Vagina (tissue), 2 donors: ENCODE data around the gene CLTRN. TPM values are rescaled to one million over a fixed set of nuclear protein-coding genes. Genes with fewer than 3 reads are reported as not detected.

Source experiments
- DNase-seq, 2 donors: peaks; one replicate each; pipeline ENCODE4 v3.0.0-alpha.2; 2017; ENCODE audit errors: extremely low spot score in 2 of 2
- H3K27ac ChIP-seq: fragments of 200-600 bp; sonication (generic); one replicate; pipeline ENCODE4 v1.5.1; 2019
- H3K27me3 ChIP-seq: fragments of 200-600 bp; sonication (generic); one replicate; pipeline ENCODE4 v1.5.1; 2019
- H3K36me3 ChIP-seq, 2 donors: fragments of 200-600 bp; sonication (generic); one replicate each; pipeline ENCODE4 v1.5.1; 2017 to 2019
- H3K4me1 ChIP-seq: fragments of 200-600 bp; sonication (generic); one replicate; pipeline ENCODE4 v1.5.1; 2019
- H3K4me3 ChIP-seq, 2 donors: fragments of 200-600 bp; sonication (generic); 1 replicate in 1 of 2; 2 replicates in 1 of 2; pipeline ENCODE4 v1.5.1; 2016 to 2019
- H3K9me3 ChIP-seq: fragments of 200-600 bp; sonication (generic); one replicate; pipeline ENCODE4 v1.5.1; 2019
- CTCF ChIP-seq, 3 experiments: fragments of 450-650 bp in 2 of 3; fragments of 200-600 bp in 1 of 3; sonication (generic) in 1 of 3; IDR thresholded peaks; one replicate each; pipeline ENCODE4 v1.5.1; 2017 to 2019; ENCODE audit warnings: antibody characterized with exemption in 3 of 3, mild to moderate bottlenecking in 2 of 3, moderate library complexity in 2 of 3
- POLR2A ChIP-seq, 2 donors: fragments of 450-650 bp; IDR thresholded peaks; one replicate each; pipeline ENCODE4 v1.6.1; 2017; ENCODE audit warnings: antibody characterized with exemption in 2 of 2, mild to moderate bottlenecking in 2 of 2, moderate library complexity in 2 of 2
- POLR2AphosphoS5 ChIP-seq, 2 donors: sonication (generic); formaldehyde crosslinking; IDR thresholded peaks; one replicate each; pipeline ENCODE4 v1.9.0; 2017; ENCODE audit warnings: antibody characterized with exemption in 2 of 2, mild to moderate bottlenecking in 2 of 2, low read depth in 1 of 2; ENCODE audit not compliant: insufficient read depth in 1 of 2
- intact Hi-C: fragments of 100-400 bp; cut with DNase I; formaldehyde crosslinking; loops from one replicate; pipeline ENCODE4 v1.15.1; 2023
- total RNA-seq: library from RNA; depleted of rRNA; stranded (reverse); fragments of >200 nt; gene quantifications from one replicate; pipeline ENCODE4 v1.2.3, GENCODE V29; 2016

Gene CLTRN
- total RNA-seq, 1 donor from 2014 or later, result not detected

DNA sequence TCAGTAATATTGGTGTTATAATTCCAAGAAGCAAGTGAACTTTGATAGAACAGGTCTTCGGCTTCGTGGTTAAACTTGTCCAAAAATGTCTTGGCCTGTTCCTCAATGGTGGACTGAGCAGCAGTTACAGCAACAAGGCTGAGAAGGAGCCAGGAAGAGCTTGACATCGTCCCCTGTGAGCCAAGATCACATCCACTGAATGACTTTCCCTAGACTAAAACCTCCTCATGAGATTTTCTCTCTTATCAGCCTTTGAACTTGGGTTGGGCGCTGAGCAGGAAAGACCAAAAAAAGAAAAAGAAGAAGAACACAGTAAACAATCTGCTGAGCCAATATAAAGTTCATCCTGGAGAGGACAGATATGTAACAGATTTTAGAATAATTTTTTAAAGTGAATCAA lies 63.9 kb downstream of the CLTRN start, which contains the start of gene ACE2:
TSS of gene ACE2 (minus strand) at position 216 of the 400 bp plus-strand sequence. CDS start at position 167, 49 bp downstream.
- no peaks in the 10 kb centered on the region for H3K27me3 ChIP-seq
- H3K27ac ChIP-seq, result no peak within 1 kb of the TSS
- no peak for DNase-seq
- no peaks in the 10 kb centered on the region for H3K36me3 ChIP-seq
- no peak for TF ChIP-seq CTCF (IDR thresholded peaks at IDR 0.05)
- no peak for TF ChIP-seq POLR2A (IDR thresholded peaks at IDR 0.05)
- TF ChIP-seq POLR2AphosphoS5 (IDR thresholded peaks at IDR 0.05; ENCODE audit: insufficient read depth in 1 of 2, low read depth in 1 of 2), result no peak
- H3K4me1 ChIP-seq, result no peaks in the 10 kb centered on the region
- H3K9me3 ChIP-seq, result no peaks in the 10 kb centered on the region
- no peak within 1 kb of the TSS for H3K4me3 ChIP-seq
- intact Hi-C loops, result no loop called here

- DNase-seq, result no peak
- Histone ChIP-seq H3K9me3 (no peaks in the 10 kb centered on the region), H3K27me3 (no peaks in the 10 kb centered on the region), H3K4me3 (no peak overlapping the region), H3K36me3 (no peaks in the 10 kb centered on the region), H3K27ac (no peak overlapping the region), H3K4me1 (no peaks in the 10 kb centered on the region)
- intact Hi-C loops, result no loop called here
- TF ChIP-seq CTCF (IDR thresholded peaks at IDR 0.05) (no peak), POLR2A (IDR thresholded peaks at IDR 0.05) (no peak), POLR2AphosphoS5 (IDR thresholded peaks at IDR 0.05; ENCODE audit: insufficient read depth in 1 of 2, low read depth in 1 of 2) (no peak)
Observed at GRCh38 chrX:15600049-15600448, 64.6 kb downstream of the CLTRN start.

DNA sequence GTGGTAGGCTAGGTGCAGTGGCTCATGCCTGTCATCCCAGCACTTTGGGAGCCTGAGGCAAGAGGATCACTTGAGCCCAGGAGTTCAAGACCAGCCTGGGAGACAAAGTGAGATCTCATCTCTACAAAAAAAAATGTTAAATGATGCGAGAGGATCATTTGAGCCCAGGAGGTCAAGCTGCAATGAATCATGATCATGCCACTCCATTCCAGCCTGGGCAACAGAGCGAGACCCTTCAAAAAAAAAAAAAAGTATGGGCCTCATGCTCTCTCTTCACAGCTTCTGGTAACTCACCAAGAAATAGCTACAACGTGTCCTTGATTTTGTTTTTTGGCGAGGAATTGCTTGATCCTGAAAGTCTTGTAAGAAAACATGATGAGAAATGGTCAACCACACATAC lies 65.1 kb downstream of the CLTRN start:
- Histone ChIP-seq H3K27me3 (no peaks in the 10 kb centered on the region), H3K36me3 (no peaks in the 10 kb centered on the region), H3K27ac (no peak overlapping the region), H3K9me3 (no peaks in the 10 kb centered on the region), H3K4me1 (no peaks in the 10 kb centered on the region), H3K4me3 (no peak overlapping the region)
- TF ChIP-seq CTCF (IDR thresholded peaks at IDR 0.05) (no peak), POLR2AphosphoS5 (IDR thresholded peaks at IDR 0.05; ENCODE audit: insufficient read depth in 1 of 2, low read depth in 1 of 2) (no peak), POLR2A (IDR thresholded peaks at IDR 0.05) (no peak)
- DNase-seq, result no peak
- intact Hi-C loops, result no loop called here

GRCh38 chrX:15598026-15598425 lies 66.6 kb downstream of the CLTRN start:
- TF ChIP-seq POLR2AphosphoS5 (IDR thresholded peaks at IDR 0.05; ENCODE audit: insufficient read depth in 1 of 2, low read depth in 1 of 2), result no peak
- no peak for TF ChIP-seq CTCF (IDR thresholded peaks at IDR 0.05)
- TF ChIP-seq POLR2A (IDR thresholded peaks at IDR 0.05), result no peak
- DNase-seq, result no peak
- no peak overlapping the region for H3K4me3 ChIP-seq
- H3K27ac ChIP-seq, result no peak overlapping the region
- no peaks in the 10 kb centered on the region for H3K36me3 ChIP-seq
- H3K9me3 ChIP-seq, result no peaks in the 10 kb centered on the region
- no peaks in the 10 kb centered on the region for H3K27me3 ChIP-seq
- intact Hi-C loops, result no loop called here
- no peaks in the 10 kb centered on the region for H3K4me1 ChIP-seq

DNA sequence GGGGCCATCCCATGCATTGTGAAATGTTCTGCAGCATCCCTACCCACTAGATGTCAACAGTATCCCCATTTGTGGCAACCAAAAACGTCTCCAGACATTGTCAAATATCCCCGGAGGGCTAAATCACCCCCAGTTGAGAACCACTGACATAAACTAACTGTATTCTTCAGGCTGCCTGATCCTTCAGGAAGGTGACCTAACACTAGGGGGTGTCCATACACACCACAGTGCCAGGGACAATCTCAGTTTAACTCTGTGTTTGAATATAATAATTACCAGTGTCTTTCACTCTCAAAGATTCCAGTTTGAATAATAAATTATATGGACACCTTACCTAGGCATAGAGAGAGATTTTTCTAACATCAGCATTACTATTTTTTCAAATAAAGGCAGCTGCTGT lies 70.2 kb downstream of the CLTRN start:
- DNase-seq, result no peak
- H3K27ac ChIP-seq, result no peak overlapping the region
- no peaks in the 10 kb centered on the region for H3K9me3 ChIP-seq
- H3K4me3 ChIP-seq, result no peak overlapping the region
- intact Hi-C loops, result no loop called here
- no peaks in the 10 kb centered on the region for H3K36me3 ChIP-seq
- no peaks in the 10 kb centered on the region for H3K4me1 ChIP-seq
- H3K27me3 ChIP-seq, result no peaks in the 10 kb centered on the region
- TF ChIP-seq CTCF (IDR thresholded peaks at IDR 0.05) (no peak), POLR2A (IDR thresholded peaks at IDR 0.05) (no peak), POLR2AphosphoS5 (IDR thresholded peaks at IDR 0.05; ENCODE audit: insufficient read depth in 1 of 2, low read depth in 1 of 2) (no peak)
